SK-N-SH (cell line): ENCODE results near the gene CLDN7. TPM values are rescaled to one million over a fixed set of nuclear protein-coding genes. Genes with fewer than 3 reads are reported as not detected.

Experiments used
- CTCF ChIA-PET: fragments of 300-600, 350-600 bp; formaldehyde crosslinking; extraction: SDS; loops from one replicate; lab custom pipeline; 2021; lab: Yijun Ruan, JAX
- POLR2A ChIA-PET: fragments of 350-600 bp; sonication (Branson Sonifier 250); formaldehyde crosslinking; extraction: SDS; loops from one replicate; lab custom pipeline; 2020; ENCODE audit warnings: antibody characterized with exemption, inconsistent platforms; lab: Yijun Ruan, JAX
- DNase-seq: peaks from one replicate; pipeline ENCODE4 v3.0.0; 2012
- H2AFZ ChIP-seq: fragments of 200-600 bp; sonication (generic); 2 replicates; pipeline ENCODE4 v1.8.1; 2016; ENCODE audit warnings: antibody characterized with exemption, mild to moderate bottlenecking, low read depth
- H3F3A ChIP-seq: fragments of 200-600 bp; sonication (generic); replicated peaks from 2 replicates; pipeline ENCODE3; 2016; ENCODE audit warnings: antibody characterized with exemption, mild to moderate bottlenecking; ENCODE audit not compliant: insufficient read depth
- H3K27ac ChIP-seq, 2 experiments: fragments of 200-500 bp in 1 of 2; fragments of 200-600 bp in 1 of 2; sonication (Bioruptor generic) in 1 of 2; sonication (generic), shearing (Covaris generic) in 1 of 2; 2 replicates each; pipeline versions ENCODE4 v1.5.1 to v1.6.1; 2014 to 2016; ENCODE audit warnings: low read depth in 2 of 2, inconsistent platforms in 1 of 2, low read length in 1 of 2, mild to moderate bottlenecking in 1 of 2, mixed read lengths in 1 of 2
- H3K27me3 ChIP-seq: fragments of 200-600 bp; sonication (generic), shearing (Covaris generic); 2 replicates; pipeline ENCODE4 v1.6.1; 2016; ENCODE audit warnings: mixed run types; ENCODE audit not compliant: insufficient read depth
- H3K36me3 ChIP-seq, 2 experiments: fragments of 200-500 bp in 1 of 2; fragments of 200-600 bp in 1 of 2; sonication (Bioruptor generic) in 1 of 2; sonication (generic) in 1 of 2; replicated peaks in 1 of 2; 2 replicates each; pipeline versions ENCODE3 to v1.5.1; 2014 to 2016; ENCODE audit warnings: low read length in 1 of 2, mild to moderate bottlenecking in 1 of 2; ENCODE audit not compliant: insufficient read depth in 2 of 2, control insufficient read depth in 1 of 2
- H3K4me1 ChIP-seq, 2 experiments: fragments of 200-500 bp in 1 of 2; fragments of 200-600 bp in 1 of 2; sonication (Bioruptor generic) in 1 of 2; sonication (generic), shearing (Covaris generic) in 1 of 2; 2 replicates each; pipeline versions ENCODE4 v1.5.1 to v1.6.1; 2014 to 2016; ENCODE audit warnings: low read depth in 1 of 2, low read length in 1 of 2, mixed run types in 1 of 2; ENCODE audit not compliant: insufficient read depth in 2 of 2, control insufficient read depth in 1 of 2
- H3K4me2 ChIP-seq: fragments of 200-600 bp; sonication (generic), shearing (Covaris generic); 2 replicates; pipeline ENCODE4 v1.6.1; 2017; ENCODE audit warnings: mixed run types
- H3K4me3 ChIP-seq, 2 experiments: fragments of 200-500 bp in 1 of 2; fragments of 200-600 bp in 1 of 2; sonication (Bioruptor generic) in 1 of 2; sonication (generic), shearing (Covaris generic) in 1 of 2; 2 replicates each; pipeline versions ENCODE4 v1.5.1 to v1.8.1; 2014 to 2016; ENCODE audit warnings: low read depth in 2 of 2, inconsistent platforms in 1 of 2, low read length in 1 of 2, mild to moderate bottlenecking in 1 of 2, mixed read lengths in 1 of 2, moderate library complexity in 1 of 2
- H3K79me2 ChIP-seq: fragments of 200-600 bp; sonication (generic); 2 replicates; pipeline ENCODE4 v1.8.1; 2017; ENCODE audit warnings: mild to moderate bottlenecking; ENCODE audit not compliant: insufficient read depth
- H3K9ac ChIP-seq: fragments of 200-600 bp; sonication (generic); 2 replicates; pipeline ENCODE4 v1.6.1; 2017; ENCODE audit warnings: mixed run types
- H3K9me2 ChIP-seq: fragments of 200-600 bp; sonication (generic); 2 replicates; pipeline ENCODE4 v1.6.1; 2017; ENCODE audit warnings: mixed run types
- H3K9me3 ChIP-seq: fragments of 200-600 bp; sonication (generic); 2 replicates; pipeline ENCODE4 v1.6.1; 2017; ENCODE audit warnings: mixed run types, mild to moderate bottlenecking, moderate library complexity
- H4K20me1 ChIP-seq: fragments of 200-600 bp; sonication (generic); 2 replicates; pipeline ENCODE4 v1.6.1; 2017; ENCODE audit warnings: mild to moderate bottlenecking, mixed run types; ENCODE audit not compliant: insufficient read depth
- ELF1 ChIP-seq: IDR thresholded peaks from 2 replicates; pipeline ENCODE4 v1.4.0; 2012
- FOSL2 ChIP-seq: IDR thresholded peaks from 2 replicates; pipeline ENCODE4 v1.4.0; 2012; ENCODE audit warnings: low read depth, mild to moderate bottlenecking, moderate library complexity, borderline replicate concordance
- FOXJ3 ChIP-seq: sonication (generic); formaldehyde crosslinking; IDR thresholded peaks from 2 replicates; pipeline ENCODE4 v1.5.1; 2020; ENCODE audit warnings: mild to moderate bottlenecking, missing genetic modification reagents
- NRF1 ChIP-seq: IDR thresholded peaks from 2 replicates; pipeline ENCODE4 v1.6.1; 2012; ENCODE audit warnings: low read depth, mild to moderate bottlenecking, low read length
- POLR2AphosphoS5 ChIP-seq: IDR thresholded peaks from 2 replicates; pipeline ENCODE4 v1.6.1; 2012; ENCODE audit warnings: low read depth, low read length
- RFX5 ChIP-seq: IDR thresholded peaks from 2 replicates; pipeline ENCODE4 v1.6.1; 2012; ENCODE audit warnings: mild to moderate bottlenecking, improper control_type of control experiment, low read length
- RXRA ChIP-seq: IDR thresholded peaks from 2 replicates; pipeline ENCODE4 v1.4.0; 2012; ENCODE audit warnings: low read depth, mild to moderate bottlenecking, borderline replicate concordance
- SIN3A ChIP-seq: IDR thresholded peaks from 2 replicates; pipeline ENCODE4 v1.6.1; 2012; ENCODE audit warnings: low read depth, mild to moderate bottlenecking, low read length, moderate library complexity, borderline replicate concordance
- SMC3 ChIP-seq: IDR thresholded peaks from 2 replicates; pipeline ENCODE4 v1.6.1; 2012; ENCODE audit warnings: low read depth, low read length, improper control_type of control experiment
- WGBS: methylation state at CpG from one replicate; pipeline ENCODE4 v1.1.6; 2017; ENCODE audit warnings: low lambda C conversion rate; 5-methylcytosine and 5-hydroxymethylcytosine counted together
- polyA plus RNA-seq, 3 experiments: library from polyadenylated mRNA; depleted of rRNA; stranded (reverse); fragments of >200 nt; gene quantifications; 2 replicates each; pipeline ENCODE4 v1.2.3, GENCODE V29; 2012
- TF ChIP-seq, protein P1 (sequence below): fragments of 150-350 bp; IDR thresholded peaks from 2 replicates; pipeline ENCODE4 v1.6.1; 2017; ENCODE audit warnings: antibody characterized with exemption, low read length, low read depth, borderline replicate concordance
- TF ChIP-seq, protein P2 (sequence below): fragments of 200-600 bp; sonication (generic); IDR thresholded peaks from 2 replicates; pipeline ENCODE4 v1.6.1; 2017; ENCODE audit warnings: antibody characterized with exemption, mild to moderate bottlenecking, moderate library complexity
- TF ChIP-seq, protein P3 (sequence below): IDR thresholded peaks from 2 replicates; pipeline ENCODE4 v1.4.0; 2012; ENCODE audit warnings: low read depth

The CLDN7 gene, protein sequence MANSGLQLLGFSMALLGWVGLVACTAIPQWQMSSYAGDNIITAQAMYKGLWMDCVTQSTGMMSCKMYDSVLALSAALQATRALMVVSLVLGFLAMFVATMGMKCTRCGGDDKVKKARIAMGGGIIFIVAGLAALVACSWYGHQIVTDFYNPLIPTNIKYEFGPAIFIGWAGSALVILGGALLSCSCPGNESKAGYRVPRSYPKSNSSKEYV
- polyA plus RNA-seq (2012; rRNA removed), result 2.9 and 5.0 TPM in 2 replicates
- 2.5 and 3.8 TPM in 2 replicates for polyA plus RNA-seq (2012; cell fraction: cytosol; rRNA removed)
- 10.4 and 12.1 TPM in 2 replicates for polyA plus RNA-seq (2012; cell fraction: nucleus; rRNA removed)

DNA sequence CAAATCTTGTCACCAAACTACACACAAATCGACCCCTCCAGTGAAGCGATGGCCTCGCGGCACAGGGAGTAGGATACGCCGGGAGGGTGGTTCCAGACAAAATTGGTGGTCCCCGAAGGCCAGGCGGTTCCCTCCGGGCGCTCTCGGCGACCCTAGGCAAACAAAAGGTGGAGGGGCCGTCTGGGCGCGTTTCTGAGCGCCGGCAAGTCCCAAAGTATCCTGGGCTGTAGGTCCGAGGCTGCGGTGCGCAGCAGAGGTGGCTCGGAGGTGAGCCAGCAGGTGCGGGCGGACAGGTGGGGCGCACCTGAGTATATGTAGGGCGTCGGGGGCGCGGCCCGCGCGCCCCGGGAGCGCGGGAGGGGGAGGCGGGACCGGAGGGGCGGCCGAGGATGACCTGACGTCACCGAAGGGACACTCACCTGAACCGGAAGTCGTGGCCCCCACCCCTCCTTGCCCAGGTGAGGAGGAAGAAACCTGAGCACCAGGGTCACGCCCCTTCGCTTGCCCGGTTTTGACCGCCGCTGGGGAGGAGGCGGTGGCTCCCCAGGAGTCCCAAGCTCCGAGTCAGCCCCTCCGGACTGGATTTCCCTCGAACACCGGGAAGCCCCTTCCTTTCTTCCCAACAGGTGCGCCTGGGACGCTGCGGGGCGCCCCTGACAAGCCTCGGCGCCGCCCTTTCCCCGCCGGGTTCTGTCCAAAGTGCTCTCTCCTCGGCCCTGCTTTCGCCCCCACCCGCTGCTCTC is at the start of gene CLDN7:
Gene CLDN7, minus strand, starts transcription at position 287 of the 743 bp plus-strand sequence. CDS start 435 bp downstream, outside the sequence.
- Histone ChIP-seq H3K9ac (no peak within 1 kb of the TSS), H3K27ac (no peak within 1 kb of the TSS), H3K4me1 (peaks cover 0 to 6% of the 10 kb centered on the region in 2 experiments; a peak in 2 of 4 replicates), H4K20me1 (no peaks in the 10 kb centered on the region), H3K9me2 (no peaks in the 10 kb centered on the region), H3K9me3 (no peaks in the 10 kb centered on the region), H3K4me2 (no peak within 1 kb of the TSS), H2AFZ (peak within 1 kb of the TSS; percentile 88), H3K27me3 (no peaks in the 10 kb centered on the region), H3K79me2 (no peaks in the 10 kb centered on the region), H3F3A (peaks cover 38% of the 10 kb centered on the region), H3K36me3 (peaks cover 0 to 16% of the 10 kb centered on the region in 2 experiments), H3K4me3 (peak within 1 kb of the TSS in 1 of 2 experiments; percentile 7; a peak in 1 of 4 replicates)
- DNase-seq, result peak; percentile 42
- ChIA-PET CTCF (interaction anchor here (1.0 to 1.4 kb wide), 2 partner anchors 18 to 34 kb away, joined by 3 to 8 read pairs; no protein-coding TSS in a partner anchor), POLR2A (no interaction called here)
- 64% methylated on average over 58 of the region's 64 CpGs for WGBS
- no peak for TF ChIP-seq SIN3A
- TF ChIP-seq POLR2AphosphoS5, result no peak

DNA sequence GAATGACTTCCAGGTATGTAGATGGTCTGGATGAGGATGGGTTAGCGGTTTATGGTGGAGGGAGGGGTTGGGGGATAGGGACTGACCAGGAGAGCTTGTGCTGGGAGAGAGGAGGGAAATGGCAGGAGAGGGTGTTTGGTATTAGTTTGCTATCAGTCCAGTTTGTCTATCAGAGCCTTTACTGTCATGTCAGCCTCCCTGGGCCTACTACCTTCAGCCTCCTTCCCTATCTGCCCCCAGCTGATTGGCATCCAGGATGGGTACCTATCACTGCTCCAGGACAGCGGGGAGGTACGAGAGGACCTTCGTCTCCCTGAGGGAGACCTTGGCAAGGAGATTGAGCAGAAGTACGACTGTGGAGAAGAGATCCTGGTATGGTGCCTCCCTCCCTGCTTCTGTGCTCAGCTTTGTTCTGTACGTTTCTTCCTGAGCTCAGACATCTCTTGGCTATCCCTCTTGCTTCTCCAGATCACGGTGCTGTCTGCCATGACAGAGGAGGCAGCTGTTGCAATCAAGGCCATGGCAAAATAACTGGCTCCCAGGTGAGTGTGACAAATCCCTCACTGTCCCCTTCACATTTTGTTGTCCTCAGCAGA is 48.9 kb upstream of the CLDN7 start:
- 0 out of 2 replicates have a peak overlapping the region, but pooled peaks have one; percentile 90 for H3K4me2 ChIP-seq

More for the DNA sequence above, 48.9 kb upstream of the CLDN7 start:
- H2AFZ ChIP-seq, result no peak overlapping the region
- no peaks in the 10 kb centered on the region for H3K9me2 ChIP-seq
- peaks cover 42 to 53% of the 10 kb centered on the region in 2 experiments for H3K36me3 ChIP-seq
- WGBS, result 85% methylated on average over 7 of the region's 7 CpGs
- CTCF ChIA-PET, result interaction anchor here (1.4 to 1.7 kb wide), 3 partner anchors 14 to 265 kb away, joined by 3 to 8 read pairs (median 4); no protein-coding TSS in a partner anchor
- peaks cover 70% of the 10 kb centered on the region for H3K79me2 ChIP-seq
- no peak for DNase-seq
- peaks cover 23 to 49% of the 10 kb centered on the region in 2 experiments for H3K4me1 ChIP-seq
- H3K9ac ChIP-seq, result no peak overlapping the region
- H3F3A ChIP-seq, result peaks cover 71% of the 10 kb centered on the region
- TF ChIP-seq SMC3, result no peak
- TF ChIP-seq, protein P1, sequence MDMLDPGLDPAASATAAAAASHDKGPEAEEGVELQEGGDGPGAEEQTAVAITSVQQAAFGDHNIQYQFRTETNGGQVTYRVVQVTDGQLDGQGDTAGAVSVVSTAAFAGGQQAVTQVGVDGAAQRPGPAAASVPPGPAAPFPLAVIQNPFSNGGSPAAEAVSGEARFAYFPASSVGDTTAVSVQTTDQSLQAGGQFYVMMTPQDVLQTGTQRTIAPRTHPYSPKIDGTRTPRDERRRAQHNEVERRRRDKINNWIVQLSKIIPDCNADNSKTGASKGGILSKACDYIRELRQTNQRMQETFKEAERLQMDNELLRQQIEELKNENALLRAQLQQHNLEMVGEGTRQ, result no peak
- no peak for TF ChIP-seq FOXJ3 (CRISPR knock-in tag)
- TF ChIP-seq, protein P2, sequence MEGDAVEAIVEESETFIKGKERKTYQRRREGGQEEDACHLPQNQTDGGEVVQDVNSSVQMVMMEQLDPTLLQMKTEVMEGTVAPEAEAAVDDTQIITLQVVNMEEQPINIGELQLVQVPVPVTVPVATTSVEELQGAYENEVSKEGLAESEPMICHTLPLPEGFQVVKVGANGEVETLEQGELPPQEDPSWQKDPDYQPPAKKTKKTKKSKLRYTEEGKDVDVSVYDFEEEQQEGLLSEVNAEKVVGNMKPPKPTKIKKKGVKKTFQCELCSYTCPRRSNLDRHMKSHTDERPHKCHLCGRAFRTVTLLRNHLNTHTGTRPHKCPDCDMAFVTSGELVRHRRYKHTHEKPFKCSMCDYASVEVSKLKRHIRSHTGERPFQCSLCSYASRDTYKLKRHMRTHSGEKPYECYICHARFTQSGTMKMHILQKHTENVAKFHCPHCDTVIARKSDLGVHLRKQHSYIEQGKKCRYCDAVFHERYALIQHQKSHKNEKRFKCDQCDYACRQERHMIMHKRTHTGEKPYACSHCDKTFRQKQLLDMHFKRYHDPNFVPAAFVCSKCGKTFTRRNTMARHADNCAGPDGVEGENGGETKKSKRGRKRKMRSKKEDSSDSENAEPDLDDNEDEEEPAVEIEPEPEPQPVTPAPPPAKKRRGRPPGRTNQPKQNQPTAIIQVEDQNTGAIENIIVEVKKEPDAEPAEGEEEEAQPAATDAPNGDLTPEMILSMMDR, result no peak
- TF ChIP-seq ELF1, result no peak
- no peak for TF ChIP-seq RXRA
- TF ChIP-seq, protein P3, sequence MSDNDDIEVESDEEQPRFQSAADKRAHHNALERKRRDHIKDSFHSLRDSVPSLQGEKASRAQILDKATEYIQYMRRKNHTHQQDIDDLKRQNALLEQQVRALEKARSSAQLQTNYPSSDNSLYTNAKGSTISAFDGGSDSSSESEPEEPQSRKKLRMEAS, result no peak
- TF ChIP-seq NRF1, result no peak
- TF ChIP-seq FOSL2, result no peak
- no peak for TF ChIP-seq RFX5
- TF ChIP-seq, all 33 proteins: peak for 0
- H3K9me3 ChIP-seq, result no peaks in the 10 kb centered on the region
- POLR2A ChIA-PET, result interaction anchor here (0.9 kb wide), 1 partner anchor 90 kb away, joined by 3 read pairs; no protein-coding TSS in a partner anchor
- peaks cover 62% of the 10 kb centered on the region for H4K20me1 ChIP-seq
- no peaks in the 10 kb centered on the region for H3K27me3 ChIP-seq
- no peak overlapping the region; a peak in 1 of 4 replicates for H3K27ac ChIP-seq
- no peak overlapping the region for H3K4me3 ChIP-seq
